Astrocyte of the cerebellum (primary cell): ENCODE data around the gene HAUS3.

Source experiments
- DNase-seq: peaks from one replicate; pipeline ENCODE4 v3.0.0-alpha.2; 2011; ENCODE audit warnings: low read depth
- H3K4me3 ChIP-seq: 2 replicates; pipeline ENCODE4 v1.5.1; 2011; ENCODE audit warnings: mild to moderate bottlenecking, low read depth, low read length, moderate library complexity
- in situ Hi-C: cut with HindIII; loops from 2 replicates; pipeline ENCODE4 v1.10.0; 2017; ENCODE audit warnings: low sequenced_read_pairs
- TF ChIP-seq, protein P1 (sequence below): IDR thresholded peaks from 2 replicates; pipeline ENCODE4 v1.5.1; 2012; ENCODE audit warnings: low read length, low read depth, moderate library complexity, mild to moderate bottlenecking; ENCODE audit errors: missing control alignments

The HAUS3 gene

GRCh38 chr4:2272026-2272827, 30.3 kb upstream of the HAUS3 start:
- TF ChIP-seq, protein P1, sequence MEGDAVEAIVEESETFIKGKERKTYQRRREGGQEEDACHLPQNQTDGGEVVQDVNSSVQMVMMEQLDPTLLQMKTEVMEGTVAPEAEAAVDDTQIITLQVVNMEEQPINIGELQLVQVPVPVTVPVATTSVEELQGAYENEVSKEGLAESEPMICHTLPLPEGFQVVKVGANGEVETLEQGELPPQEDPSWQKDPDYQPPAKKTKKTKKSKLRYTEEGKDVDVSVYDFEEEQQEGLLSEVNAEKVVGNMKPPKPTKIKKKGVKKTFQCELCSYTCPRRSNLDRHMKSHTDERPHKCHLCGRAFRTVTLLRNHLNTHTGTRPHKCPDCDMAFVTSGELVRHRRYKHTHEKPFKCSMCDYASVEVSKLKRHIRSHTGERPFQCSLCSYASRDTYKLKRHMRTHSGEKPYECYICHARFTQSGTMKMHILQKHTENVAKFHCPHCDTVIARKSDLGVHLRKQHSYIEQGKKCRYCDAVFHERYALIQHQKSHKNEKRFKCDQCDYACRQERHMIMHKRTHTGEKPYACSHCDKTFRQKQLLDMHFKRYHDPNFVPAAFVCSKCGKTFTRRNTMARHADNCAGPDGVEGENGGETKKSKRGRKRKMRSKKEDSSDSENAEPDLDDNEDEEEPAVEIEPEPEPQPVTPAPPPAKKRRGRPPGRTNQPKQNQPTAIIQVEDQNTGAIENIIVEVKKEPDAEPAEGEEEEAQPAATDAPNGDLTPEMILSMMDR = no peak
- H3K4me3 ChIP-seq = no peak overlapping the region
- in situ Hi-C loops = no loop called here
- no peak for DNase-seq

GRCh38 chr4:2271279-2272025, 29.5 kb upstream of the HAUS3 start:
- in situ Hi-C loops = no loop called here
- no peak for DNase-seq
- TF ChIP-seq, protein P1 = no peak
- H3K4me3 ChIP-seq = no peak overlapping the region

GRCh38 chr4:2270341-2271165, 28.6 kb upstream of the HAUS3 start:
- in situ Hi-C loops = no loop called here
- no peak overlapping the region for H3K4me3 ChIP-seq
- no peak for DNase-seq
- TF ChIP-seq, protein P1 = no peak

DNA sequence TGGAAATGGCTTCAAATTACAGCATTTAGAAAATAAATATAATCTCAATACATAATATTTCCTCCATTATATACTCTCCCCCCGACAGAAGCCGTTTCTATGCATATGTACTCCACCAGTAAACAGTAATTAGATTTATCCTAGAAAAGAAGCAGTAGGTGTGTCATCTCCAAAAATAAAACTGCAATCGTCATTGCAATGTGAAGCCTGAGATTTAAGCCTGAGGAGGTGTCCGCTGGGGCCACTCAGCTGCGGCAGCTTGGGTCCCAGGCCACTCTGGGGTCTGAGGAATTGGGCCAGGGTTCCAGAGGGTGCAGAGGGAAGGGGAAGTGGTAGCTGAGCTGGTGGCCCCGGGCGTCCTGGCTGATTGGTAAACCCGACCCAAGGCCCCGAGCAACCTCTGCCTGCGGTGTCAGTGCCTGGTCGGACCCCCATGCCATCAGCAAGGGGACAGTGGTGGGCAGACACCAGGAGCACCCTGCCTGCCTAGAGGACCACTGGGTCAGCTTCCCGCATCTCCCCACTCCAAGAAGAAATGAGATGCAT, 27.8 kb upstream of the HAUS3 start:
- in situ Hi-C loops = no loop called here
- no peak overlapping the region for H3K4me3 ChIP-seq
- TF ChIP-seq, protein P1 = no peak
- no peak for DNase-seq

- DNase-seq = no peak
Measured at GRCh38 chr4:2269206-2269531, 27.2 kb upstream of the HAUS3 start.

More at GRCh38 chr4:2269206-2269531, 27.2 kb upstream of the HAUS3 start:
- TF ChIP-seq, protein P1 = no peak
- H3K4me3 ChIP-seq = no peak overlapping the region
- in situ Hi-C loops = no loop called here
